ENCODE measurements around the gene HSD17B14. TPM values are rescaled to one million over a fixed set of nuclear protein-coding genes. Genes with fewer than 3 reads are reported as not detected.
A peak's percentile ranks its signal among the peaks of the same experiment; 100 is the strongest.
"Not testable (repeated sequence)": the region's sequence is repeated elsewhere in the genome, so short reads cannot be mapped to it uniquely, and the experiment has no call there.

Gene HSD17B14
- polyA plus RNA-seq, 2 of the 4 experiments (the other 2 are of a cell fraction): 11.1 to 20.9 TPM

- H3K4me2 ChIP-seq; H3K4me1 ChIP-seq; H3K9me3 ChIP-seq; DNase-seq (ENCODE audit: low read depth in 1 of 2, low spot score in 1 of 2); FAIRE-seq; H3K4me3 ChIP-seq; ATAC-seq; H3K27ac ChIP-seq; POLR2A ChIA-PET: not testable (repeated sequence)
- CTCF ChIA-PET: interaction anchor here (1.5 to 24.1 kb wide), 7 partner anchors 8 to 172 kb away, joined by 3 to 927 read pairs (median 21); partner anchors contain the start of gene HSD17B14
- WGBS (ENCODE audit: missing lambda C conversion rate): 88% methylated on average over 3 of the region's 3 CpGs
- TF ChIP-seq ZFP36 (IDR thresholded peaks at IDR 0.05; ENCODE audit: borderline replicate concordance, partially characterized antibody): peak; percentile 54
Measured at GRCh38 chr19:48846659-48847058, 10.4 kb upstream of the HSD17B14 start.

- Histone ChIP-seq H3K4me1 (no peaks in the 10 kb centered on the region), H3K4me3 (no peak overlapping the region), H3K4me2 (no peak overlapping the region), H3K27ac (no peak overlapping the region), H3K9me3 (no peaks in the 10 kb centered on the region)
- no peak for DNase-seq (ENCODE audit: low read depth in 1 of 2, low spot score in 1 of 2)
- no peak for FAIRE-seq
- ATAC-seq: no peak
- ChIA-PET CTCF (interaction anchor here (0.7 to 24.1 kb wide), 15 partner anchors 8 to 261 kb away, joined by 3 to 927 read pairs (median 5); partner anchors contain the start of genes GYS1, HSD17B14 and RUVBL2), POLR2A (interaction anchor here (0.5 to 2.9 kb wide), 3 partner anchors 9 to 30 kb away, joined by 3 to 15 read pairs (median 4); partner anchors contain the start of gene PPP1R15A)
- 89% methylated on average over 15 of the region's 15 CpGs for WGBS (ENCODE audit: missing lambda C conversion rate)
- TF ChIP-seq GATA3 (IDR thresholded peaks at IDR 0.05; ENCODE audit: borderline replicate concordance) (no peak), HEYL (CRISPR knock-in tag; IDR thresholded peaks at IDR 0.05) (no peak)
Measured at GRCh38 chr19:48845384-48845783, 9.1 kb upstream of the HSD17B14 start.

- peak; percentile 18 for FAIRE-seq
Measured at GRCh38 chr19:48844472-48844871, 8.2 kb upstream of the HSD17B14 start.

GRCh38 chr19:48842789-48843162, 6.5 kb upstream of the HSD17B14 start:
- CTCF ChIA-PET: interaction anchor here (0.6 to 24.1 kb wide), 66 partner anchors 10 to 1496 kb away, joined by 3 to 927 read pairs (median 6); partner anchors contain the start of genes BAX, BCAT2, CA11 and GYS1
- ATAC-seq (peak; percentile 75 to 82), FAIRE-seq (no peak), DNase-seq (ENCODE audit: low read depth in 1 of 2, low spot score in 1 of 2) (peak; percentile 48 to 71)
- TF ChIP-seq CTCF (IDR thresholded peaks at IDR 0.05) (peak; percentile 97), EHMT2 (IDR thresholded peaks at IDR 0.05; ENCODE audit: low read depth) (no peak), REST (IDR thresholded peaks at IDR 0.05) (no peak), RAD21 (conservative IDR thresholded peaks at IDR 0.05 in 1 of 2, IDR thresholded peaks at IDR 0.05 in 1 of 2) (peak; percentile 86 to 89), SMC3 (IDR thresholded peaks at IDR 0.05) (peak; percentile 94), JUN (IDR thresholded peaks at IDR 0.05) (no peak)
- no peaks in the 10 kb centered on the region for H3K9me3 ChIP-seq
- 0 out of 3 replicates have a peak, but pooled peaks cover under 1% of the 10 kb centered on the region for H3K4me1 ChIP-seq
- no peak overlapping the region for H3K4me2 ChIP-seq
- H3K4me3 ChIP-seq: no peak overlapping the region
- POLR2A ChIA-PET: interaction anchor here (1.0 to 2.2 kb wide), 4 partner anchors 30 to 128 kb away, joined by 3 to 17 read pairs (median 4); partner anchors contain the start of genes BAX and PPP1R15A
- WGBS (ENCODE audit: missing lambda C conversion rate): 47% methylated on average over 2 of the region's 2 CpGs
- no peak overlapping the region for H3K27ac ChIP-seq

More at GRCh38 chr19:48844472-48844871, 8.2 kb upstream of the HSD17B14 start:
- WGBS (ENCODE audit: missing lambda C conversion rate): 53% methylated on average over 2 of the region's 2 CpGs
- DNase-seq (ENCODE audit: low read depth in 1 of 2, low spot score in 1 of 2) (peak; percentile 70 to 92), ATAC-seq (peak; percentile 67 to 83; a peak in 4 of 6 replicates)
- POLR2A ChIA-PET: interaction anchor here (0.6 to 2.9 kb wide), 5 partner anchors 25 to 276 kb away, joined by 3 to 15 read pairs (median 5); partner anchors contain the start of gene PPP1R15A
- CTCF ChIA-PET: interaction anchor here (1.1 to 24.1 kb wide), 17 partner anchors 8 to 262 kb away, joined by 3 to 927 read pairs (median 21); partner anchors contain the start of genes GYS1, HSD17B14, IZUMO1 and PLEKHA4
- TF ChIP-seq CTCF (IDR thresholded peaks at IDR 0.05) (no peak), USF2 (IDR thresholded peaks at IDR 0.05) (peak; percentile 66), ZNF302 (CRISPR knock-in tag; IDR thresholded peaks at IDR 0.05) (no peak), FOXS1 (CRISPR knock-in tag; IDR thresholded peaks at IDR 0.05) (no peak)
- Histone ChIP-seq H3K4me1 (no peaks in the 10 kb centered on the region), H3K27ac (no peak overlapping the region), H3K4me2 (no peak overlapping the region), H3K4me3 (no peak overlapping the region), H3K9me3 (no peaks in the 10 kb centered on the region)
